Measurements from ENCODE around the gene THSD4.

THSD4 gene

DNA sequence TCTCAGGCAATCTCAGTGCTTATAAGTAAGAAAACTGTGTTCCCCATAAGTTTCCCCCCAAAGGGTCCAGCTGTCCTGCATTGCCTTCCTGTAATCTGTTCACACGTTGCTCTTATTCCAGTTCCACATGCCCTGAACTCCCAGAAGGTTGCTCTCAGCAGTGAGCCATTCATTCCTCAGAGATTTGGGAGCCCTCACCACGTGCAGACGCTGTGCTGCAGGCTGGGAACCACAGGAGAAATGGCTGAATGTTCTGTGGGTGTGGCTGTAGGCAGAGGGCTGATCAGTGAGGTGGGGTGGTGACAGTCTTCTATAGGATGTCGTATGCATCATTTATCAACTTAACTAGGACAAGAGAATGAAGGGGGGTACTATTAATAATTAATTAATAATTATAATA is 3.3 kb upstream of the THSD4 start:
- H3K27ac ChIP-seq (ENCODE audit: low read depth, low read length), result no peak overlapping the region
- no peak overlapping the region for H2AFZ ChIP-seq (ENCODE audit: low read length, unreplicated experiment)
- no peak overlapping the region for H3K4me3 ChIP-seq (ENCODE audit: low read depth, low read length)
- H3K79me2 ChIP-seq (ENCODE audit: control insufficient read depth, insufficient read depth, low read length, unreplicated experiment), result peaks cover 11% of the 10 kb centered on the region
- H3K4me1 ChIP-seq (ENCODE audit: control insufficient read depth, insufficient read depth, low read length, unreplicated experiment), result peaks cover 17% of the 10 kb centered on the region
- no peaks in the 10 kb centered on the region for H3K27me3 ChIP-seq (ENCODE audit: insufficient read depth, low read length)
- no peaks in the 10 kb centered on the region for H3K36me3 ChIP-seq (ENCODE audit: insufficient read depth, low read length)

DNA sequence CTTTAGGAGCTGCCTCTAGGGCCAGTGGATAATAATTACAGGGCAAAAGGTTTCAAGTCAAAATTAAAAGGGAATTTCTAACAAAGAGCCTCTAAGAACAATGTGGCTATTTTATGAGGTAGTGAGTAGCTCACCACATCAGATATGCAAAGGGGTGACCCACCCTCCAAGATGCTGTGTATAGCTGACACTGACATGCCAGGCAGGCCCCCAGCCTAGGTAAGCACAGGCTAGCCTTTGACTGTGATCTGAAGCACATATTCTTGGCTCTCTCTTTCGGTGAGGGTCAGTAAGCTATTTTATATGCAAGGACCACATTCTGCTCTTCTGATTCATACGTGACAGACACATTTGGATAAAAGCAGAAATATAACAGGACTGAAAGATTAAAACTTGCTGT is 2.8 kb upstream of the THSD4 start:
- no peaks in the 10 kb centered on the region for H3K27me3 ChIP-seq (ENCODE audit: insufficient read depth, low read length)
- no peak overlapping the region for H3K27ac ChIP-seq (ENCODE audit: low read depth, low read length)
- no peak overlapping the region for H3K4me3 ChIP-seq (ENCODE audit: low read depth, low read length)
- peaks cover 22% of the 10 kb centered on the region for H3K4me1 ChIP-seq (ENCODE audit: control insufficient read depth, insufficient read depth, low read length, unreplicated experiment)
- H2AFZ ChIP-seq (ENCODE audit: low read length, unreplicated experiment), result no peak overlapping the region
- no peaks in the 10 kb centered on the region for H3K36me3 ChIP-seq (ENCODE audit: insufficient read depth, low read length)
- peaks cover 15% of the 10 kb centered on the region for H3K79me2 ChIP-seq (ENCODE audit: control insufficient read depth, insufficient read depth, low read length, unreplicated experiment)

DNA sequence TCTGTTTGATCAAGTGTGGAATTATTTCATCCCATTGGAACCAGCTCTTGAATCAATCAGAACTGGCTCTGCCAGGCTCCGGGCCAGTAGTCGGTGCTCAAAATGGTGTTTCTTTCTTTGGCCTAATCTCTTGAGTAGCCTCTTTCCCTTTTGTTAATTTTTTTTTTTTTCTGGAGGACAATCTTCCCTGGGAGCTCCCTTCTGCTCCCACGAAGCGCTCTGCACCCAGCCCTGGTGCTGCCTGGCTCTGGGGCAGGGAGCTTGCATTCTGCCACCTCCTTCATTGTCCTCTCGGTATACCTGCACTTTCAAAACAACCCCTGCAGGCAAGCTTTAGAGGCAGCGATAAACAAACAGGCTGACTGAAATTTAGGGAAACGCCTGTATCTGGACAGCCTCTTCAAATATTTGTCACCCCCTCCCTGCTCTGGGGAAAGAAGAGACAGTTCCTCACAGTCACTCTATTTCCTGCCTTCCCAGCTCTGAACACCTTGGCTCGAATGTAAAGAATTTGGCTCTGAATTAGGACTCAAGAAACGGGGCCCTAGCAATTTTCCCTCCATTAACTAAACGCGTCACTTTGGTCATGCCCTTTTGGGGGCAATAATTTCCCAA is 1.1 kb upstream of the THSD4 start:
- Histone ChIP-seq H3K27ac (ENCODE audit: low read depth, low read length) (no peak overlapping the region), H2AFZ (ENCODE audit: low read length, unreplicated experiment) (no peak overlapping the region)

DNA sequence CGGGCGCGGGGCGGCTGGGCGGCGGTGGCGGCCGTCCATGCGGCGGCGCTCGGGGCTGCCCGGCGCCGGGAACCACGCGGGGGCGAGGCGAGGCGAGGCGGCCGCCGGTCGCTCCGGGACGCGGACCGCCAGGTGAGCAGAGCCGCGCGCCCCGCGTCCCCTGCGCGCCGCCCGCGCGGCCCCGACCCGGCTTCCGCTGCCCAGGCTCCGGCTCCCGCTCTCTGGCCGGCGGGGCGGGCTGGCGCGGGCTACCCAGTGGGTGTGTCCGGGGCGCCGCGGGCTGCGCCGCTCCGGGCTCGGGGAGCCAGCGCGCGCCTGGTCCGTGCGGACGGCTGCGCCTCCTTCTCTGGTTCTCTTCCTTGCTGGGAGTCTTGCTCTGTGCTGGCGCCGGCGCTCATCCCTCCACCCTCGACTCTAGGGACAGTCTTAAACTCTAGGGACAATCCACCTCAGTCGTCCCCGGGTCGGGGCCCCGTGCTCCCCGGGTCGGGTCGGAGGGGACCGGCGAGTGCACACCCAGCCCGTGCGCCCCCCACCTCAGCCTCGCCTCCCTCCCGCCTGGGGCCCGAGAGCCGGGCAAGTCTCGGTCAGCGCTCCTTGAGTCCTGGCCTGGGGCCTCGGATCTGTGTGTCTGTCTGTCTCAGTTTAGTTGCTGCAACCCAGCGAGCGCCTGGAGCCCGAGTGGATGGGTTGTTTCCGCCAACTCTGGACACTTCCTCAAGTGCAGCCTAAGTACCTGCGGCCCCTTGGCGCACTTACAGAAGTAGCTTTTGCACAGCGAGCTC is 488 bp downstream of the THSD4 start:
- H3K4me3 ChIP-seq (ENCODE audit: low read depth, low read length), result peak overlapping the region; percentile 97
- H3K79me2 ChIP-seq (ENCODE audit: control insufficient read depth, insufficient read depth, low read length, unreplicated experiment), result peaks cover 31% of the 10 kb centered on the region
- peak overlapping the region; percentile 83 for H2AFZ ChIP-seq (ENCODE audit: low read length, unreplicated experiment)
- H3K27ac ChIP-seq (ENCODE audit: low read depth, low read length), result peak overlapping the region; percentile 77
- no peaks in the 10 kb centered on the region for H3K36me3 ChIP-seq (ENCODE audit: insufficient read depth, low read length)
- peaks cover 25% of the 10 kb centered on the region for H3K4me1 ChIP-seq (ENCODE audit: control insufficient read depth, insufficient read depth, low read length, unreplicated experiment)
- no peaks in the 10 kb centered on the region for H3K27me3 ChIP-seq (ENCODE audit: insufficient read depth, low read length)

More for the DNA sequence above, 1.1 kb upstream of the THSD4 start:
- no peaks in the 10 kb centered on the region for H3K27me3 ChIP-seq (ENCODE audit: insufficient read depth, low read length)
- peaks cover 26% of the 10 kb centered on the region for H3K4me1 ChIP-seq (ENCODE audit: control insufficient read depth, insufficient read depth, low read length, unreplicated experiment)
- H3K79me2 ChIP-seq (ENCODE audit: control insufficient read depth, insufficient read depth, low read length, unreplicated experiment), result peaks cover 20% of the 10 kb centered on the region
- no peak overlapping the region for H3K4me3 ChIP-seq (ENCODE audit: low read depth, low read length)
- no peaks in the 10 kb centered on the region for H3K36me3 ChIP-seq (ENCODE audit: insufficient read depth, low read length)

DNA sequence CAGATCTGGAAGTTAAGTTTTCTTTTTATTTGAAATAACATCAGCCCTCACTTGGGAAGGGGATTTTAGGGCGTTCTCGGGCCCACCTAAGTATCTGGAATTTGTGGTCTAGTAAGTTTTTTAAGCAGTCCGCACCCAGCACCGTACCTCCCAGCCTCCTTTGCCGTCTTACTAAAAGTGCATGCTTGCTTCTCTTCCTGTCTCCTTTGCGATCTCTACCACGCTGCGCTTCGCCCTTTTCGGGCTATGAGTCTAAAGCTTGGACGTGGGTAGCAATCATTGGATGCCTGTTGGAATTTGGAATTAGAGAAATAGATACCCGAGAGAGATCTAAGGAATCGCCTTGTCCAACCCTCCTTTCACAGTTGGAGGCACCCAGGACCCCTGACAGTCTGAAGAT is 1.1 kb downstream of the THSD4 start:
- Histone ChIP-seq H2AFZ (ENCODE audit: low read length, unreplicated experiment) (peak overlapping the region; percentile 83), H3K27me3 (ENCODE audit: insufficient read depth, low read length) (no peaks in the 10 kb centered on the region), H3K79me2 (ENCODE audit: control insufficient read depth, insufficient read depth, low read length, unreplicated experiment) (peaks cover 37% of the 10 kb centered on the region), H3K36me3 (ENCODE audit: insufficient read depth, low read length) (no peaks in the 10 kb centered on the region), H3K4me1 (ENCODE audit: control insufficient read depth, insufficient read depth, low read length, unreplicated experiment) (peaks cover 19% of the 10 kb centered on the region), H3K27ac (ENCODE audit: low read depth, low read length) (peak overlapping the region; percentile 77), H3K4me3 (ENCODE audit: low read depth, low read length) (peak overlapping the region; percentile 97)

DNA sequence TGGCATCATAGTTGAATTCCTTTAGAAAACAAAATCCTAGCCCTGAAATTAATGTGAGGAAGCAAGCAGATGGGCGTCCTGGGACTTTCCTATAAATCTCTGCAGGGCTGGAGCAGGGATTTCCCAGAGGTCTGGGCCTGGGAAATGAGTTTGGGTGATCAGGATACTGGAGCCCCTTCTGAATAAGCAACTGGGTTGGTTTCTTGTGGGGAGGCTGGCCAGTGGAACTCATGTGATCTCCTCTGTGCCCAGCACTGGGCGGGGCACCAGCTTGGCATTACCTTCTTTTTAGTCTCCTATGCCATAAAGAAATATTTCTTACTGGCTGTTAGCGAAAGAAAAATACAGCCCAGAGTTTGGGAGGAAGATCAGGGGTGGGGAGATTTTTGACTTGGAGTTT is 1.7 kb downstream of the THSD4 start:
- H2AFZ ChIP-seq (ENCODE audit: low read length, unreplicated experiment), result no peak overlapping the region
- H3K27me3 ChIP-seq (ENCODE audit: insufficient read depth, low read length), result no peaks in the 10 kb centered on the region
- no peak overlapping the region for H3K27ac ChIP-seq (ENCODE audit: low read depth, low read length)
- peaks cover 17% of the 10 kb centered on the region for H3K4me1 ChIP-seq (ENCODE audit: control insufficient read depth, insufficient read depth, low read length, unreplicated experiment)
- peak overlapping the region; percentile 97 for H3K4me3 ChIP-seq (ENCODE audit: low read depth, low read length)
- H3K79me2 ChIP-seq (ENCODE audit: control insufficient read depth, insufficient read depth, low read length, unreplicated experiment), result peaks cover 40% of the 10 kb centered on the region
- H3K36me3 ChIP-seq (ENCODE audit: insufficient read depth, low read length), result no peaks in the 10 kb centered on the region

DNA sequence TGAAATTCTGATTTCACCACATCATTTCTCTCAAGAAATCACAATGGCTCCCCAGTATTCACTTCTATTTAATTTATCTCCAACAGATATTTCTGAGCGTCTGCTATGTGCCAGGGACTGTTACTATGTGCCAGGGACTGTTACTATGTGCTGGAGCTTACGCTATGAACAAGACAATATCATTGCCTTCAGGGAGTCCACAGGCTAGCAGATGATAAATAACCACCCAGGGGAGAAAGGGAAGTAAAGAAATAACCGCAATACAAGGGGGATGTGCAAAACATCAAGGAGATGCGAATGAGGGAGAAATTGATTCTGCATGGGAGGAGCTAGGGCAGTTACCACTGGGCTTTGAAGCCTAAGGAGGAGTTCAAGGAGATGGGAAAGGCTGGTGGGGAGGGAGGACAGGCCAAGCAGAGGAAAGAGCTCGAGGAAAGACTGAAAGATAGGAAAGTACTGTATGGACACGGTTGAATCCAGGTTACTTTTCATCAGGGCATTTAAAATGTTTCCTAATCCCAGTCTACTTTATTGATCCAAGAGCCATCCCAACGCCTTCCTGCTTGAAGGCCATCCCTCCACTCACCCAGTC is 2.5 kb downstream of the THSD4 start:
- Histone ChIP-seq H3K4me1 (ENCODE audit: control insufficient read depth, insufficient read depth, low read length, unreplicated experiment) (peaks cover 17% of the 10 kb centered on the region), H2AFZ (ENCODE audit: low read length, unreplicated experiment) (no peak overlapping the region), H3K79me2 (ENCODE audit: control insufficient read depth, insufficient read depth, low read length, unreplicated experiment) (peaks cover 46% of the 10 kb centered on the region), H3K27ac (ENCODE audit: low read depth, low read length) (no peak overlapping the region), H3K36me3 (ENCODE audit: insufficient read depth, low read length) (no peaks in the 10 kb centered on the region), H3K27me3 (ENCODE audit: insufficient read depth, low read length) (no peaks in the 10 kb centered on the region), H3K4me3 (ENCODE audit: low read depth, low read length) (peak overlapping the region; percentile 97; the same call in 1 of the 2 replicates)

DNA sequence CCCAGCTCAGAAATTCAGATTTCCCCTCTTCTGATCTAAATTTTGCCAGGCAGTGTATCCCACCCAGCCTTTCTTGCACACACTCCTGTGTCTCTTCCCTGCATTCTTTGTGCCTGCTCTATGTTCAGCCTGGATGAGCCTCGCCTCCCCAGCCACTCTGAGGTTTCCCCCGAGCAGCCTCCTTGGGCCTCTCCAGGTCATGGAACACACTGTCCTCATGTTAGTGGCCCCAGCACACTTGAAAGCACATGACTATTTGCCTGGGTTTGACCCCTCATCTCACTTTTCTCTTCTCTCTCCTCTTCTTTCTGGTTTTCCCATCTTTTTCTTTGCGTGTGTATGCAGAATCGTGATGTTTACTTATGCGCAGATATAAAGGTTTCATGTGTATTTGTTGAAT is 3.1 kb downstream of the THSD4 start:
- Histone ChIP-seq H3K27ac (ENCODE audit: low read depth, low read length) (no peak overlapping the region), H2AFZ (ENCODE audit: low read length, unreplicated experiment) (no peak overlapping the region), H3K4me1 (ENCODE audit: control insufficient read depth, insufficient read depth, low read length, unreplicated experiment) (peaks cover 17% of the 10 kb centered on the region), H3K36me3 (ENCODE audit: insufficient read depth, low read length) (no peaks in the 10 kb centered on the region), H3K4me3 (ENCODE audit: low read depth, low read length) (no peak overlapping the region), H3K27me3 (ENCODE audit: insufficient read depth, low read length) (no peaks in the 10 kb centered on the region), H3K79me2 (ENCODE audit: control insufficient read depth, insufficient read depth, low read length, unreplicated experiment) (peaks cover 51% of the 10 kb centered on the region)

DNA sequence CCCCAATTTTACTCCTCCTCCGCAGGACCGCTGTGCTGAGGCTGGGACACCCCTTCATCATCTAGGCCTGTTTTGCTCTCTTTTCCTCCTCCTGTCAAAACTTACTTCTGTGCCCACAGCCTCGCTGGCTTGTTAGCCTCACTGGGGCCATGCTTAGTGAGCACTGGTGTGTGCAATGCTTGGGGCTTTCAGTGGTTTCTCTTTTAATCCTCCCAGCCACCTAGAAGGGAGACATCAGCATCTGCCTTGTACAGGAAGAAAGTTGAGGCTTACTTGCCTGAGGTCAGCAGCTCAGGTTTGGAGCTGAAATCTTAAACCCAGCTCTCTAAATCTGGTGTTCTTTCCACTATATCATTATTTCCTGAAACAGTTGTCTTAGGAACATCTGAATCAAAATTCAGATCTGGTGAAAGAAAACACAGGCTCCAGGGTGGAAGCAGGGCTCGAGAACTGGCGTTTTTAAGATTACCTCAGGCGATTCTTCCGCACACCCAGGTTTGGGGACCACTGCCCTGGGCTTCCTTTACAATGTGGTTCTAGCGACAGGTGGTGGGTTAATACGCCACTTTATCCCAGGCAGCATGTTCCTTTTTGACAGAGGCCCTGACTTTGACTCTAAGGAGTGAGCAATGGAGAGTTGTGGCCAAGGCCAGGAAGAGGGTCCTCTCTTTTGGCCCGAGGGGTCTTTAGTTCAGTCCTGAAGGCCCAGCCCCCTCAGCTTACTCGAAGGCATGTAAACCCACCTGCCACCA is 3.8 kb downstream of the THSD4 start:
- H3K79me2 ChIP-seq (ENCODE audit: control insufficient read depth, insufficient read depth, low read length, unreplicated experiment), result peaks cover 58% of the 10 kb centered on the region
- H2AFZ ChIP-seq (ENCODE audit: low read length, unreplicated experiment), result no peak overlapping the region
- H3K4me3 ChIP-seq (ENCODE audit: low read depth, low read length), result no peak overlapping the region
- H3K4me1 ChIP-seq (ENCODE audit: control insufficient read depth, insufficient read depth, low read length, unreplicated experiment), result peaks cover 17% of the 10 kb centered on the region
- no peak overlapping the region for H3K27ac ChIP-seq (ENCODE audit: low read depth, low read length)
- H3K27me3 ChIP-seq (ENCODE audit: insufficient read depth, low read length), result no peaks in the 10 kb centered on the region
- no peaks in the 10 kb centered on the region for H3K36me3 ChIP-seq (ENCODE audit: insufficient read depth, low read length)

DNA sequence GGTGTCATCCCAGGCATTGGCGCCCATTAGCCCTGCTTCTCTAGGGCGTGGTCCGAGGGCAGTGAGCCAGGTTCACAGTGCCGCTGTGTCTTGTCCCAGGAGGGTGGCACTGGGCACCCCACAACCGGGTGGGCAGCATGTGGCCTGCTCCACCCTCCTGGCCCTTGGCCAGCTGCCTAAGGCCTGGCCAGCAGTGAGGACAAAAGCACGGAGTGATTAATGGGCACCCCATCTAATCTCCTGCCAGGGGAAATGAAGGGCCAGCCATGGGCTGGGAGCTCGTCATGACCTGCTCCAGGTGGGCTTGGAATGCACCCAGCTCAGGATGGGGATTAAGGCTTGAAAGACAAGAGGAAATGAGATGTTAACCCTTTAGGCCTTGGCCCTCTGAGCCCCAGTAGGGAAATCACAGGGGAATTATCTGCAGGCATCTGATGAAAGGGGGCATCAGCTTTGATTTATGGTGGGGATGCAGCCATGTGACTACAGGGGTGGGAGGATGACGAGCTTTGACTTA is 5.2 kb downstream of the THSD4 start:
- Histone ChIP-seq H3K36me3 (ENCODE audit: insufficient read depth, low read length) (no peaks in the 10 kb centered on the region), H3K4me3 (ENCODE audit: low read depth, low read length) (no peak overlapping the region), H3K27ac (ENCODE audit: low read depth, low read length) (no peak overlapping the region), H2AFZ (ENCODE audit: low read length, unreplicated experiment) (no peak overlapping the region), H3K4me1 (ENCODE audit: control insufficient read depth, insufficient read depth, low read length, unreplicated experiment) (peaks cover 17% of the 10 kb centered on the region), H3K27me3 (ENCODE audit: insufficient read depth, low read length) (no peaks in the 10 kb centered on the region), H3K79me2 (ENCODE audit: control insufficient read depth, insufficient read depth, low read length, unreplicated experiment) (peaks cover 58% of the 10 kb centered on the region)

Measured in ACC112 (cell line).